K562 (cell line): ENCODE data around the gene CIAO3. TPM values are rescaled to one million over a fixed set of nuclear protein-coding genes. Genes with fewer than 3 reads are reported as not detected.

Source experiments
- BCOR ChIP-seq: fragments of 450-650 bp; IDR thresholded peaks from 2 replicates; pipeline ENCODE4 v1.6.1; 2016
- CBFA2T2 ChIP-seq: fragments of 450-650 bp; conservative IDR thresholded peaks from 2 replicates; pipeline ENCODE4 v1.6.1; 2017; ENCODE audit warnings: mild to moderate bottlenecking
- MYBL2 ChIP-seq, 2 experiments: fragments of 450-650 bp in 1 of 2; sonication (generic) in 1 of 2; formaldehyde crosslinking in 1 of 2; IDR thresholded peaks; 2 replicates each; pipeline versions ENCODE4 v1.6.1 to v1.8.1; 2017 to 2022; ENCODE audit warnings: borderline replicate concordance in 1 of 2, inconsistent platforms in 1 of 2, low read depth in 1 of 2, mild to moderate bottlenecking in 1 of 2, missing genetic modification reagents in 1 of 2, moderate library complexity in 1 of 2
- RCOR1 ChIP-seq, 2 experiments: IDR thresholded peaks; 2 replicates each; pipeline ENCODE4 v1.6.1; 2012; ENCODE audit warnings: low read depth in 2 of 2, low read length in 2 of 2, borderline replicate concordance in 1 of 2, improper control_type of control experiment in 1 of 2
- SLC30A9 ChIP-seq: fragments of 250-450 bp; sonication (Bioruptor Pico); IDR thresholded peaks from 2 replicates; pipeline ENCODE4 v1.8.0; 2022; ENCODE audit warnings: mild to moderate bottlenecking, moderate library complexity
- TEAD4 ChIP-seq, 2 experiments: sonication (generic) in 1 of 2; formaldehyde crosslinking in 1 of 2; IDR thresholded peaks; 2 replicates each; pipeline versions ENCODE4 v1.6.1 to v1.8.0; 2012 to 2022; ENCODE audit warnings: borderline replicate concordance in 1 of 2, inconsistent platforms in 1 of 2, low read length in 1 of 2, mild to moderate bottlenecking in 1 of 2, missing genetic modification reagents in 1 of 2
- polyA plus RNA-seq, 8 experiments: library from polyadenylated mRNA; depleted of rRNA in 4 of 8; stranded (reverse) in 5 of 8; unstranded in 3 of 8; fragments of >200 nt; fragmentation: Nextera tagmentation in 2 of 8; fragmentation: Illumina TruSeq in 1 of 8; extraction: Ambion mirVana in 2 of 8; extraction: Trizol in 1 of 8; gene quantifications; 2 replicates each; pipeline versions ENCODE4 v1.2.1 to v1.2.3, GENCODE V29; 2011 to 2014; ENCODE audit warnings: inconsistent platforms in 1 of 8, missing spikeins in 1 of 8
- total RNA-seq, 7 experiments: library from RNA; depleted of rRNA in 6 of 7; stranded (reverse); fragments of >200 nt in 6 of 7; fragmentation: Illumina TruSeq in 2 of 7; extraction: Trizol in 2 of 7; gene quantifications; 2 replicates each; pipeline versions ENCODE4 v1.2.1 to v1.2.3, GENCODE V29; 2011 to 2021; ENCODE audit warnings: low replicate concordance in 1 of 7
- TF ChIP-seq, protein P1 (sequence below), 2 experiments: fragments of 450-650 bp; IDR thresholded peaks; 2 replicates each; pipeline ENCODE4 v1.6.1; 2018; ENCODE audit warnings: mild to moderate bottlenecking in 2 of 2, low read depth in 1 of 2; ENCODE audit not compliant: partially characterized antibody in 2 of 2
- TF ChIP-seq, protein P2 (sequence below): fragments of 250-450 bp; sonication (Bioruptor Pico); IDR thresholded peaks from 2 replicates; pipeline ENCODE4 v1.5.0; 2021
- TF ChIP-seq, protein P3 (sequence below), 2 experiments: IDR thresholded peaks; 2 replicates each; pipeline ENCODE4 v1.6.1; 2011; ENCODE audit warnings: borderline replicate concordance in 1 of 2, control low read depth in 1 of 2, low read depth in 1 of 2, low read length in 1 of 2, mild to moderate bottlenecking in 1 of 2, mixed read lengths in 1 of 2, moderate library complexity in 1 of 2; ENCODE audit not compliant: insufficient read depth in 1 of 2, insufficient read length in 1 of 2, poor library complexity in 1 of 2, severe bottlenecking in 1 of 2; ENCODE audit errors: extremely low read depth in 1 of 2
- TF ChIP-seq, protein P4 (sequence below), 2 experiments: fragments of 450-650 bp; conservative IDR thresholded peaks; 2 replicates each; pipeline ENCODE4 v1.6.1; 2017; ENCODE audit warnings: mild to moderate bottlenecking in 2 of 2, moderate library complexity in 2 of 2
- TF ChIP-seq, protein P5 (sequence below): IDR thresholded peaks from 3 replicates; pipeline ENCODE4 v1.6.1; 2011; ENCODE audit warnings: borderline replicate concordance, mild to moderate bottlenecking, moderate library complexity; ENCODE audit not compliant: insufficient read length; ENCODE audit errors: extremely low read depth

The CIAO3 gene
- total and polyA plus RNA-seq, 9 of the 15 experiments (the other 6 are each of a cell fraction or from before 2014, with no cell fraction given): 2.2 to 35.6 (median 18.7) TPM

DNA sequence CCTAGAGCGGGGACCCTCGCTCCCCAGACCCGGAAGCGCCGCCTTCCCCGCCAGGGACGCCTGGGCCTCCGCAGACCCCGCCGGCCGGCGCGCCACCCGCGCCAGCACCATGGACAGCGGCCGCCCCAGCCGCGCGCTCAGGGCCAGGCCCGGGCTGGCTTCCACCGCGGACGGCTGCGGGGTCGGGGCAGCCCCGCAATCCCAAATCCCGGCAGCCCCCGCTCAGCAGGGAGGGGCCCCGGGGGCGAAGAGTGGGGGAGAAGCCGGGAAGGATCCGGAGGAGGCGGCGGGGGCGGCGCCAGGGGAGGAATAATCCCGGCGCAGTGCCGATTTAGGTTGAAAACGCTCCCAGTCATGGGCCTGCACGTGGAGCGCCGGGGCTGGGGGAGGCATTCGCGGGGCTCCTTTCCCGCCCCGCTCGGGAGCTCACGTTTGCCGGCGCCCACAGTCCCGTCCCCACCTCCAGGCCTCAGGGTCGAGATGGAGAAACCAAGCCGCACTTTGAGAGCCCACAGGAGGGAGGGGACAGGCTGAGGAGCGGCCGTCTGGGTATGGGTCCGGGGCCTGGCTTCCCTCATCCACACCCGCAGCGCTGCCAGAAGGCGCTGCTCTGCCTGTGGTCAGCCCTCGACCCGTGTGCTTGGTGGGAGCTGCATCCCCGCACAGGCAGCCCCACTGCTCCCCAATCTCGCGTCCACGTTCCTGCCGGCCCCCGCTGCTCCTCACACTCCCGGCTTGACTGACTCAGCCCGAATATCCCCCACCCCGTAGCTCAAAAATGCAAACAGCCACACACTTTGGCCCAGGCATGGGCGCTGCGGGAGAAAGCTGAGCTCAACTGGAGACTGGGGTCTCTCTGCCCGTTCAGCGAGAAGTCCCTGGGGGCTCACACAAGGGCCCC lies 39.9 kb downstream of the CIAO3 start (continued):
- TF ChIP-seq RCOR1 (IDR thresholded peaks at IDR 0.05; ENCODE audit: borderline replicate concordance in 1 of 2, low read depth in 2 of 2, low read length in 2 of 2): 0 out of 4 replicates have a peak, but pooled peaks of 1 of the 2 experiments have one; percentile 8
- no peak for TF ChIP-seq SLC30A9 (CRISPR knock-in tag)
- TF ChIP-seq, protein P1, sequence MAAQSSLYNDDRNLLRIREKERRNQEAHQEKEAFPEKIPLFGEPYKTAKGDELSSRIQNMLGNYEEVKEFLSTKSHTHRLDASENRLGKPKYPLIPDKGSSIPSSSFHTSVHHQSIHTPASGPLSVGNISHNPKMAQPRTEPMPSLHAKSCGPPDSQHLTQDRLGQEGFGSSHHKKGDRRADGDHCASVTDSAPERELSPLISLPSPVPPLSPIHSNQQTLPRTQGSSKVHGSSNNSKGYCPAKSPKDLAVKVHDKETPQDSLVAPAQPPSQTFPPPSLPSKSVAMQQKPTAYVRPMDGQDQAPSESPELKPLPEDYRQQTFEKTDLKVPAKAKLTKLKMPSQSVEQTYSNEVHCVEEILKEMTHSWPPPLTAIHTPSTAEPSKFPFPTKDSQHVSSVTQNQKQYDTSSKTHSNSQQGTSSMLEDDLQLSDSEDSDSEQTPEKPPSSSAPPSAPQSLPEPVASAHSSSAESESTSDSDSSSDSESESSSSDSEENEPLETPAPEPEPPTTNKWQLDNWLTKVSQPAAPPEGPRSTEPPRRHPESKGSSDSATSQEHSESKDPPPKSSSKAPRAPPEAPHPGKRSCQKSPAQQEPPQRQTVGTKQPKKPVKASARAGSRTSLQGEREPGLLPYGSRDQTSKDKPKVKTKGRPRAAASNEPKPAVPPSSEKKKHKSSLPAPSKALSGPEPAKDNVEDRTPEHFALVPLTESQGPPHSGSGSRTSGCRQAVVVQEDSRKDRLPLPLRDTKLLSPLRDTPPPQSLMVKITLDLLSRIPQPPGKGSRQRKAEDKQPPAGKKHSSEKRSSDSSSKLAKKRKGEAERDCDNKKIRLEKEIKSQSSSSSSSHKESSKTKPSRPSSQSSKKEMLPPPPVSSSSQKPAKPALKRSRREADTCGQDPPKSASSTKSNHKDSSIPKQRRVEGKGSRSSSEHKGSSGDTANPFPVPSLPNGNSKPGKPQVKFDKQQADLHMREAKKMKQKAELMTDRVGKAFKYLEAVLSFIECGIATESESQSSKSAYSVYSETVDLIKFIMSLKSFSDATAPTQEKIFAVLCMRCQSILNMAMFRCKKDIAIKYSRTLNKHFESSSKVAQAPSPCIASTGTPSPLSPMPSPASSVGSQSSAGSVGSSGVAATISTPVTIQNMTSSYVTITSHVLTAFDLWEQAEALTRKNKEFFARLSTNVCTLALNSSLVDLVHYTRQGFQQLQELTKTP (IDR thresholded peaks at IDR 0.05; ENCODE audit: low read depth in 1 of 2, partially characterized antibody in 2 of 2): no peak
- TF ChIP-seq CBFA2T2: no peak
- TF ChIP-seq, protein P2, sequence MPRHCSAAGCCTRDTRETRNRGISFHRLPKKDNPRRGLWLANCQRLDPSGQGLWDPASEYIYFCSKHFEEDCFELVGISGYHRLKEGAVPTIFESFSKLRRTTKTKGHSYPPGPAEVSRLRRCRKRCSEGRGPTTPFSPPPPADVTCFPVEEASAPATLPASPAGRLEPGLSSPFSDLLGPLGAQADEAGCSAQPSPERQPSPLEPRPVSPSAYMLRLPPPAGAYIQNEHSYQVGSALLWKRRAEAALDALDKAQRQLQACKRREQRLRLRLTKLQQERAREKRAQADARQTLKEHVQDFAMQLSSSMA (CRISPR knock-in tag): no peak
- no peak for TF ChIP-seq TEAD4 (IDR thresholded peaks at IDR 0.05; ENCODE audit: low read length)
- TF ChIP-seq TEAD4 (CRISPR knock-in tag; IDR thresholded peaks at IDR 0.05; ENCODE audit: borderline replicate concordance): 0 out of 2 replicates have a peak, but pooled peaks have one; percentile 64
- TF ChIP-seq MYBL2 (IDR thresholded peaks at IDR 0.05; ENCODE audit: low read depth): no peak
- TF ChIP-seq MYBL2 (CRISPR knock-in tag; IDR thresholded peaks at IDR 0.05; ENCODE audit: borderline replicate concordance): no peak
- no peak for TF ChIP-seq BCOR
- TF ChIP-seq, protein P3, sequence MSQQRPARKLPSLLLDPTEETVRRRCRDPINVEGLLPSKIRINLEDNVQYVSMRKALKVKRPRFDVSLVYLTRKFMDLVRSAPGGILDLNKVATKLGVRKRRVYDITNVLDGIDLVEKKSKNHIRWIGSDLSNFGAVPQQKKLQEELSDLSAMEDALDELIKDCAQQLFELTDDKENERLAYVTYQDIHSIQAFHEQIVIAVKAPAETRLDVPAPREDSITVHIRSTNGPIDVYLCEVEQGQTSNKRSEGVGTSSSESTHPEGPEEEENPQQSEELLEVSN (IDR thresholded peaks at IDR 0.05; ENCODE audit: borderline replicate concordance in 1 of 2, extremely low read depth in 1 of 2, insufficient read depth in 1 of 2, insufficient read length in 1 of 2, low read depth in 1 of 2, low read length in 1 of 2, poor library complexity in 1 of 2, severe bottlenecking in 1 of 2): peak in 1 of 2 experiments; percentile 41
- TF ChIP-seq, protein P4, sequence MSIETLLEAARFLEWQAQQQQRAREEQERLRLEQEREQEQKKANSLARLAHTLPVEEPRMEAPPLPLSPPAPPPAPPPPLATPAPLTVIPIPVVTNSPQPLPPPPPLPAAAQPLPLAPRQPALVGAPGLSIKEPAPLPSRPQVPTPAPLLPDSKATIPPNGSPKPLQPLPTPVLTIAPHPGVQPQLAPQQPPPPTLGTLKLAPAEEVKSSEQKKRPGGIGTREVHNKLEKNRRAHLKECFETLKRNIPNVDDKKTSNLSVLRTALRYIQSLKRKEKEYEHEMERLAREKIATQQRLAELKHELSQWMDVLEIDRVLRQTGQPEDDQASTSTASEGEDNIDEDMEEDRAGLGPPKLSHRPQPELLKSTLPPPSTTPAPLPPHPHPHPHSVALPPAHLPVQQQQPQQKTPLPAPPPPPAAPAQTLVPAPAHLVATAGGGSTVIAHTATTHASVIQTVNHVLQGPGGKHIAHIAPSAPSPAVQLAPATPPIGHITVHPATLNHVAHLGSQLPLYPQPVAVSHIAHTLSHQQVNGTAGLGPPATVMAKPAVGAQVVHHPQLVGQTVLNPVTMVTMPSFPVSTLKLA (conservative IDR thresholded peaks at IDR 0.05): peak in 1 of 2 experiments; percentile 72; a peak in 2 of 4 replicates
- TF ChIP-seq, protein P5, sequence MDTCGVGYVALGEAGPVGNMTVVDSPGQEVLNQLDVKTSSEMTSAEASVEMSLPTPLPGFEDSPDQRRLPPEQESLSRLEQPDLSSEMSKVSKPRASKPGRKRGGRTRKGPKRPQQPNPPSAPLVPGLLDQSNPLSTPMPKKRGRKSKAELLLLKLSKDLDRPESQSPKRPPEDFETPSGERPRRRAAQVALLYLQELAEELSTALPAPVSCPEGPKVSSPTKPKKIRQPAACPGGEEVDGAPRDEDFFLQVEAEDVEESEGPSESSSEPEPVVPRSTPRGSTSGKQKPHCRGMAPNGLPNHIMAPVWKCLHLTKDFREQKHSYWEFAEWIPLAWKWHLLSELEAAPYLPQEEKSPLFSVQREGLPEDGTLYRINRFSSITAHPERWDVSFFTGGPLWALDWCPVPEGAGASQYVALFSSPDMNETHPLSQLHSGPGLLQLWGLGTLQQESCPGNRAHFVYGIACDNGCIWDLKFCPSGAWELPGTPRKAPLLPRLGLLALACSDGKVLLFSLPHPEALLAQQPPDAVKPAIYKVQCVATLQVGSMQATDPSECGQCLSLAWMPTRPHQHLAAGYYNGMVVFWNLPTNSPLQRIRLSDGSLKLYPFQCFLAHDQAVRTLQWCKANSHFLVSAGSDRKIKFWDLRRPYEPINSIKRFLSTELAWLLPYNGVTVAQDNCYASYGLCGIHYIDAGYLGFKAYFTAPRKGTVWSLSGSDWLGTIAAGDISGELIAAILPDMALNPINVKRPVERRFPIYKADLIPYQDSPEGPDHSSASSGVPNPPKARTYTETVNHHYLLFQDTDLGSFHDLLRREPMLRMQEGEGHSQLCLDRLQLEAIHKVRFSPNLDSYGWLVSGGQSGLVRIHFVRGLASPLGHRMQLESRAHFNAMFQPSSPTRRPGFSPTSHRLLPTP: no peak
